NAMALWA (cell line): ENCODE results near the gene NKD1.

ENCODE experiments used
- DNase-seq: peaks from one replicate; pipeline ENCODE4 v3.0.0-alpha.2; 2015; ENCODE audit warnings: low spot score

NKD1 gene

DNA sequence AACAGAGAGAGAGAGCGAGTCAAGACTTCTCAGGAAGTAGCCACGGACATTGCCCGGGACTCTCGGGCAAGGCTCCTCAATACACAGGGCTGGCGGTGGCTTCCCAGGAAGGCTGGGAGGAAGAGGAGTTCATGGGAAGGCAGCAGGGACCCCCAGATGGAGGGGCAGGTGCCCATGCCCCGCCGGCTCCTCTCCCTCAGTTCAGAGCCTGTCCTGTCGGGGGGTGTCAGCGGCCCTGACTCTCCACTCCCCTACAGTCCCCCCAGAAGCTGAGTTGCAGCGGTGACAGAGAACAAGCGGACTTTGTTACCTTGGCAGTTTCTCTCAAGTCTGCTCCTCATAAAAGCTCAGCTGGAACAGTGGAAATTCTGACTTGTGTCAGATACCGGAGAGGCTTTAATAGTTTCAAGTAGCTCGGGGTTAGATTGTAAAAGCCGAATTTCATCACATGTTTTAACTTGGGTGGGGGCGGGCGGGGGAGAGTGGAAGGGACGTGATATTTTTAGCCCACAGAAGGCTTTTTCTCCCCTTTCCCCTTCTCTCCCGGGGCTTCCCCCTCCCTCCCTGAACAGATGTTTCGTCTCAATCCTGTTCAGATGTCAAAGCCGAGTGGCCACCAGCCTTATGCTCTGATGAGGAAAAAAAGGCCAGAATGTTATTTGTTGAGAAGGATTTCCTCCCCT, 65.2 kb downstream of the NKD1 start:
- no peak for DNase-seq

DNA sequence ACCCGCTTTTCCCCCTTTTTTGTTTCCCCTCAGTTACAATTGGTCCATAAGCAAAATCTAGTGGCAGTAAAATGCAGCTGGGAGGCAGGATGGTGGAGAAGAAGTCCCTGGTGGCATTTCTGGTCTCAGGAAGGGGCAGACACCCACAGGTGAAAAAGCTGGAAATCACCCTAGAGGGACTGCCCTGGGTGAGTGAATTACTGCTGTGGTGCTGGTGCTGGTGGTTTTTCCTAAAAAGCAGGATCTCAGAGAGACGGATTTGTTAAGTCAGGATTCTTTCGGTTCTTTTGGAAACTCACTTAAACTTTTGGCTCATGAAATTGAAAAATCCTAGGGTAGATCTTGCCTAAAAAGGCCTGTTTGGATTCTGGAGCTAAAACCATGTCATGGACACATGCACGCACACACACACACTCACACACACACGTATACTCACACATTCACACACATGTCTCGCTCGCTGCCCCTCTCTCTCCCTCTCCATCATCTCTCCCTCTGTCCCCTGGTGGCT, 65.8 kb downstream of the NKD1 start:
- DNase-seq, result no peak

GRCh38 chr16:50614955-50615724, 66.9 kb downstream of the NKD1 start:
- DNase-seq, result no peak

- DNase-seq, result no peak
Observed at GRCh38 chr16:50615891-50616290, 67.7 kb downstream of the NKD1 start.

- no peak for DNase-seq
Observed at GRCh38 chr16:50616386-50616785, 68.2 kb downstream of the NKD1 start.

GRCh38 chr16:50616883-50617645, 68.9 kb downstream of the NKD1 start:
- no peak for DNase-seq

DNA sequence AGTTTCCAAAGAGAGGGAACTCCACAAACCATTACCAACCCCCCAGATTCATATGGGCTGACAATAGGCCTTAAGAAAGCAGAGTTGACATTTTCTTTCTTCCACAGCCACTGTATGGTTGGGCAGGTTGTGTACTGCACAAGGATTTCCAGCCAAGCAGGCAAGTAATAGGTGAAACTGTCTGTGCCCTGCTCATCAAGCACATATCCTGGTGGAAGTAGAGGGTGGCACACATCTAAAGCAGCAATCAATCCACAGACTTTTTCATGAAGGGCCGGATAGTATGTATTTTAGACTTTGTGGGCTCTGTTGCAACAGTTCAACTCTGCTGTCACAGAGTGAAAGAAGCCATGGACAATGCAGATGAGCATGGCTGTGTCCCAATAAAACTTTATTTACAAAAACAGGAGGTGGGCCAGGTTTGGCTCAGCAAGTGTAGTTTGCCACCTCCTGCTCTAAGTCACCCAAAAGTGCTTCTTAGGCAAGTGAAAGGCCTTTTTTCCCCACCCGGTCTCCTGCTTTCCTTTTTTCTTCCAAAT, 69.5 kb downstream of the NKD1 start:
- DNase-seq, result no peak

- DNase-seq, result no peak
Observed at GRCh38 chr16:50618238-50618918, 70.2 kb downstream of the NKD1 start.

- DNase-seq, result no peak
Observed at GRCh38 chr16:50619702-50620491, 71.7 kb downstream of the NKD1 start.

DNA sequence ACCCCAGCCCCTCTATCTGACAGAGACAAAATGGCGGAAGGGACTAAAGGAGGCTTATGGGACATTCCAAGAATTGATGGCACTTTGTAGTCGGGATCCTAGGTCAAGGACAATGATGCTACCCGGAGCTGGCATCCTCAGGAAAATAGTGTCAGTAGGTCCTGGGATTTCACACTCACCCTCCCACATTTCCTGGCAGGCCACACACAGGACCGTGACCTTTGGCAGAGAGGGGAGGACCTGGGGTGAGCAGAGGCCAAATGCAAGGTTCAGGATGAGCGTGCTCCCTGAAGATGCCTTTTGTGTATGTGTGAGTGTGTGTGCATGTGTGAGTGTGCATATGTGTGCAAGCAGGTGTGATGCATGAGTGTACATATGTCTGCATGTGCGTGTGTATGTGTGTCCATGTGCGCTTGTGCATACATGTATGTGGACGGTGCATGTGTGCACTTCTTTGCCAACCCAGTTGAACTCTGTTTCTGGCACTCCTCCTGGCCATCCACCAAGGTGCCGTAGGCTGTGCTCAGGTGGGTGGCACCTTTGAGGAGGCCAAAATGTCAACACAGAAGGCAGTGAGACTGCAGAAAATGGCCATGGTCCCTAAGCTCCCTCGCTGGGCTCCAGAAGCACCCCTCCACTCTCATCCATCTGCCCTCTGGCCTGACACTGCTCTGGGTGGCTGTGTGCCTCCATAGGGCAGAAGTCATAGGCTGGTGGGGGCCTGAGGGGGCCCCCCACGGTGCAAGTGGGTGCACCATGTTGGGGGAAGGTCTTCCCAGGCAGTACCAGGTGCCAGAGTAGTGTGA, 72.7 kb downstream of the NKD1 start:
- no peak for DNase-seq

- no peak for DNase-seq
Observed at GRCh38 chr16:50621452-50621792, 73.2 kb downstream of the NKD1 start.

GRCh38 chr16:50622029-50622428, 73.8 kb downstream of the NKD1 start:
- no peak for DNase-seq

- no peak for DNase-seq
Observed at GRCh38 chr16:50622643-50623369, 74.6 kb downstream of the NKD1 start.

DNA sequence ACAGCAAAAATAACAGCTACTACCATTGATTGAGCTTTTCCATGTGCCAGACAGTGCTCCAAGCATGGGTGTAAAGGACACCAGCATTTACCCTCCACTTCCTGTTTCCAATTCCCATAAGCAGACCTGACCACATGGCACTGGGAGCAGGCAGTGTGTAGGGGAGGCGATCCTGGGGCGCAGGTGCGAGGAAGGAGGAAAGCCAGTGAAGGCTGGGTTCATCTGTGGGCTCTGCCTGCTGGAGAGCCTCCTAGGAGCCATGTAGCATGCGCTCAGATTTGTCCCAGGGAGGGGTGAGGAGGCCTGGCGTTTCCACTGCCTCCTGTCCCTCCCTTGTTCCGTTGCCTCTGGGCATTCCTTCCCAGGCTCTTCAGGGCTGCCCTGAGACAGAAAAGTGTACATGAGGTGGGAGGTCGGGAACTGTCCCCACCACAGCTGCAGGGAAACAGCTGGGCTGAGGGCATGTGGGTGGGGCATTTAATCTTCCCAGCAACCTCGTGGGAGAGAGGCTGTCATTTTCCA, 76.3 kb downstream of the NKD1 start:
- DNase-seq, result no peak

GRCh38 chr16:50625374-50625773, 77.2 kb downstream of the NKD1 start:
- no peak for DNase-seq

GRCh38 chr16:50626868-50627267, 78.7 kb downstream of the NKD1 start:
- DNase-seq, result no peak

GRCh38 chr16:50627419-50627818, 79.2 kb downstream of the NKD1 start:
- DNase-seq, result peak; percentile 36

DNA sequence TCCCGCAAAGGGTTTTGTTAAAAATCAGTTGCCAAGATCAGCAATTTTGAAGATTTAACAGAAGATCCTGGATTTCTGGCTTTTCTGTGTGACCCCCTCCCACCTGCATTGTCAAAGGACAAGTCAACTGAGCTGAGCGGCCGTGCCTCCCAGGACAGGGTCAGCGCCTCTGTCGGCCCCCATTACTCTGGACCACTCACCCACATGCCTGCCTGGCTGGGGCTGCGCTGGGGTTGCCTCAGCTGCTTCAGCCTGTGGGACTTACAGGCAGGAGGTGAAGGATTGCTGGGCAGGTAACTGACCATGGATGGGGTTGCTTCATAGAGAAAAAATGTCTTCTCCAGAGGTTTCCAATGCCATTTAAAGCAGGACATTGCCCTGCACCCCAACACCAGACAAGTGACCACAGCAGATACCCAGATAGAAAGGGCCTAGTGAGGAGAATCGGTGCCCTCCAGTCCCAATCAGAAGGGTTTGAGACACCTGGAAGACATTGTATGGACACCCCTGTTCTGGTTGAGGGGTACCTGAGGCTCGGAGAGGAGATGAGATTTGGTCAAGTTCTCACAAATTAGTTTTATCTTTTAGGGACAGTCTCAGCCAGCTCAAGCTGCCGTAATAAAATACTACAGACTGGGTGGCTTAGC, 80.1 kb downstream of the NKD1 start:
- DNase-seq, result no peak

- DNase-seq, result no peak
Observed at GRCh38 chr16:50629334-50629733, 81.1 kb downstream of the NKD1 start.
